ENCODE measurements around the gene PPM1N. TPM values are rescaled to one million over a fixed set of nuclear protein-coding genes. Genes with fewer than 3 reads are reported as not detected.

Gene PPM1N
- total RNA-seq, 2 experiments from 2014 or later = 3.7 to 4.2 TPM

- Mint-ChIP-seq H3K9me3 (no peaks in the 10 kb centered on the region), H3K27me3 (no peaks in the 10 kb centered on the region), H3K4me3 (peak overlapping the region; percentile 55), H3K4me1 (ENCODE audit: low read depth) (peaks cover 61% of the 10 kb centered on the region), H3K36me3 (ENCODE audit: low read depth) (peaks cover 36% of the 10 kb centered on the region), H3K27ac (peak overlapping the region; percentile 91)
- POLR2A ChIA-PET = interaction anchor here (1.1 to 2.2 kb wide), 3 partner anchors 10 to 178 kb away, joined by 3 to 7 read pairs (median 4); partner anchors contain the start of gene QPCTL
- no peak for TF ChIP-seq CTCF (IDR thresholded peaks at IDR 0.05)
- intact Hi-C loops (cut with micrococcal nuclease) = no loop called here
- ATAC-seq = peak; percentile 61
- CTCF ChIA-PET = interaction anchor here (1.1 to 2.4 kb wide), 6 partner anchors 30 to 167 kb away, joined by 4 to 8 read pairs (median 4); no protein-coding TSS in a partner anchor
- no peak for DNase-seq
Observed at GRCh38 chr19:45514376-45515051, 16.3 kb downstream of the PPM1N start.

GRCh38 chr19:45515081-45515624, 16.9 kb downstream of the PPM1N start:
- ChIA-PET POLR2A (interaction anchor here (0.9 to 2.2 kb wide), 5 partner anchors 9 to 178 kb away, joined by 3 to 7 read pairs (median 4); partner anchors contain the start of gene QPCTL), CTCF (interaction anchor here (1.1 to 2.4 kb wide), 8 partner anchors 12 to 166 kb away, joined by 3 to 8 read pairs (median 4); no protein-coding TSS in a partner anchor)
- Mint-ChIP-seq H3K36me3 (ENCODE audit: low read depth) (peaks cover 36% of the 10 kb centered on the region), H3K4me3 (peak overlapping the region; percentile 24), H3K27ac (peak overlapping the region; percentile 91), H3K27me3 (no peaks in the 10 kb centered on the region), H3K4me1 (ENCODE audit: low read depth) (peaks cover 55% of the 10 kb centered on the region), H3K9me3 (no peaks in the 10 kb centered on the region)
- intact Hi-C loops (cut with micrococcal nuclease) = no loop called here
- ATAC-seq = peak; percentile 56
- peak; percentile 26 for DNase-seq
- no peak for TF ChIP-seq CTCF (IDR thresholded peaks at IDR 0.05)

GRCh38 chr19:45515807-45516401, 17.7 kb downstream of the PPM1N start:
- peak; percentile 31 for DNase-seq
- Mint-ChIP-seq H3K4me3 (no peak overlapping the region), H3K27me3 (no peaks in the 10 kb centered on the region), H3K27ac (peak overlapping the region; percentile 91), H3K4me1 (ENCODE audit: low read depth) (peaks cover 48% of the 10 kb centered on the region), H3K36me3 (ENCODE audit: low read depth) (peaks cover 36% of the 10 kb centered on the region), H3K9me3 (no peaks in the 10 kb centered on the region)
- POLR2A ChIA-PET = interaction anchor here (0.7 to 2.2 kb wide), 5 partner anchors 20 to 177 kb away, joined by 3 to 7 read pairs (median 3); partner anchors contain the start of gene QPCTL
- CTCF ChIA-PET = interaction anchor here (0.8 to 2.4 kb wide), 9 partner anchors 11 to 165 kb away, joined by 3 to 8 read pairs (median 4); no protein-coding TSS in a partner anchor
- no peak for TF ChIP-seq CTCF (IDR thresholded peaks at IDR 0.05)
- intact Hi-C loops (cut with micrococcal nuclease) = no loop called here
- ATAC-seq = no peak

GRCh38 chr19:45517238-45517637, 19.0 kb downstream of the PPM1N start:
- intact Hi-C loops (cut with micrococcal nuclease) = no loop called here
- H3K4me3 Mint-ChIP-seq = no peak overlapping the region
- DNase-seq (no peak), ATAC-seq (no peak)
- TF ChIP-seq CTCF (IDR thresholded peaks at IDR 0.05) = no peak
- CTCF ChIA-PET = interaction anchor here (2.4 kb wide), 1 partner anchor 32 kb away, joined by 7 read pairs; no protein-coding TSS in a partner anchor
- POLR2A ChIA-PET = no interaction called here
- peak overlapping the region; percentile 9 for H3K27ac Mint-ChIP-seq
- peaks cover 36% of the 10 kb centered on the region for H3K4me1 Mint-ChIP-seq (ENCODE audit: low read depth)
- peaks cover 32% of the 10 kb centered on the region for H3K36me3 Mint-ChIP-seq (ENCODE audit: low read depth)
- no peaks in the 10 kb centered on the region for H3K9me3 Mint-ChIP-seq
- no peaks in the 10 kb centered on the region for H3K27me3 Mint-ChIP-seq
